ENCODE results near the gene SCN4A. TPM values are rescaled to one million over a fixed set of nuclear protein-coding genes. Genes with fewer than 3 reads are reported as not detected.
"Not testable (repeated sequence)": the region's sequence is repeated elsewhere in the genome, so short reads cannot be mapped to it uniquely, and the experiment has no call there.

SCN4A gene
- total RNA-seq, 1 donor from 2014 or later: 0.25 TPM

- intact Hi-C loops (cut with micrococcal nuclease): not testable (repeated sequence)
Observed at GRCh38 chr17:63920050-63920449, 52.7 kb downstream of the SCN4A start.

GRCh38 chr17:63919311-63919723 lies 53.4 kb downstream of the SCN4A start:
- intact Hi-C loops (cut with micrococcal nuclease): loop anchor here (1.0 to 2.0 kb wide), 7 partner anchors 12 to 363 kb away; no protein-coding TSS in a partner anchor

GRCh38 chr17:63918789-63919305 lies 53.9 kb downstream of the SCN4A start, which contains the start of gene GH1:
GH1 (minus strand) TSS chr17:63918839; CDS start chr17:63918776, 63 bp downstream.
- intact Hi-C loops (cut with micrococcal nuclease): loop anchor here (1.0 to 2.0 kb wide), 7 partner anchors 12 to 364 kb away; no protein-coding TSS in a partner anchor

- intact Hi-C loops (cut with micrococcal nuclease): loop anchor here (2.0 kb wide), 1 partner anchor 364 kb away; no protein-coding TSS in a partner anchor
Observed at GRCh38 chr17:63918305-63918704, 54.4 kb downstream of the SCN4A start.

- intact Hi-C loops (cut with micrococcal nuclease): loop anchor here (2.0 kb wide), 1 partner anchor 365 kb away; no protein-coding TSS in a partner anchor
Observed at GRCh38 chr17:63917646-63918045, 55.1 kb downstream of the SCN4A start.

- intact Hi-C loops (cut with micrococcal nuclease): not testable (repeated sequence)
Observed at GRCh38 chr17:63917206-63917605, 55.5 kb downstream of the SCN4A start.

- intact Hi-C loops (cut with micrococcal nuclease): no loop called here
Observed at GRCh38 chr17:63916566-63917185, 56.0 kb downstream of the SCN4A start.

- intact Hi-C loops (cut with micrococcal nuclease): not testable (repeated sequence)
Observed at GRCh38 chr17:63915753-63916152, 57.0 kb downstream of the SCN4A start.

- intact Hi-C loops (cut with micrococcal nuclease): no loop called here
Observed at GRCh38 chr17:63914471-63914870, 58.2 kb downstream of the SCN4A start.

GRCh38 chr17:63911657-63912100 lies 61.0 kb downstream of the SCN4A start:
- intact Hi-C loops (cut with micrococcal nuclease): loop anchor here (2.0 kb wide), 1 partner anchor 221 kb away; no protein-coding TSS in a partner anchor

- intact Hi-C loops (cut with micrococcal nuclease): loop anchor here (2.0 kb wide), 1 partner anchor 222 kb away; no protein-coding TSS in a partner anchor
Observed at GRCh38 chr17:63911041-63911635, 61.6 kb downstream of the SCN4A start, which contains the start of gene CSHL1. CSHL1 (minus strand) TSS chr17:63911258; CDS start chr17:63911196, 62 bp downstream.

- intact Hi-C loops (cut with micrococcal nuclease): loop anchor here (2.0 kb wide), 1 partner anchor 223 kb away; no protein-coding TSS in a partner anchor
Observed at GRCh38 chr17:63910096-63910495, 62.6 kb downstream of the SCN4A start.

- intact Hi-C loops (cut with micrococcal nuclease): not testable (repeated sequence)
Observed at GRCh38 chr17:63909586-63909985, 63.1 kb downstream of the SCN4A start.

- intact Hi-C loops (cut with micrococcal nuclease): not testable (repeated sequence)
Observed at GRCh38 chr17:63907161-63907778, 65.4 kb downstream of the SCN4A start.

GRCh38 chr17:63904796-63905195 lies 67.9 kb downstream of the SCN4A start:
- intact Hi-C loops (cut with micrococcal nuclease): not testable (repeated sequence)

- intact Hi-C loops (cut with micrococcal nuclease): not testable (repeated sequence)
Observed at GRCh38 chr17:63903787-63904201, 68.9 kb downstream of the SCN4A start.

GRCh38 chr17:63901971-63902370 lies 70.7 kb downstream of the SCN4A start:
- intact Hi-C loops (cut with micrococcal nuclease): not testable (repeated sequence)

- intact Hi-C loops (cut with micrococcal nuclease): not testable (repeated sequence)
Observed at GRCh38 chr17:63898899-63899798, 73.6 kb downstream of the SCN4A start.

- intact Hi-C loops (cut with micrococcal nuclease): not testable (repeated sequence)
Observed at GRCh38 chr17:63896524-63897354, 76.0 kb downstream of the SCN4A start, which contains the start of gene CSH1. CSH1 (minus strand) TSS chr17:63896574; CDS start chr17:63896511, 63 bp downstream.
